GM12872 (cell line): Measurements from ENCODE around the gene CCDC54.

Experiments
- TF ChIP-seq, protein P1 (sequence below): IDR thresholded peaks from 3 replicates; pipeline ENCODE4 v1.5.1; 2011; ENCODE audit warnings: low read depth, mild to moderate bottlenecking, low read length, moderate library complexity; ENCODE audit not compliant: insufficient read depth

CCDC54 gene

GRCh38 chr3:107392549-107393165 is 15.4 kb downstream of the CCDC54 start:
- TF ChIP-seq, protein P1, sequence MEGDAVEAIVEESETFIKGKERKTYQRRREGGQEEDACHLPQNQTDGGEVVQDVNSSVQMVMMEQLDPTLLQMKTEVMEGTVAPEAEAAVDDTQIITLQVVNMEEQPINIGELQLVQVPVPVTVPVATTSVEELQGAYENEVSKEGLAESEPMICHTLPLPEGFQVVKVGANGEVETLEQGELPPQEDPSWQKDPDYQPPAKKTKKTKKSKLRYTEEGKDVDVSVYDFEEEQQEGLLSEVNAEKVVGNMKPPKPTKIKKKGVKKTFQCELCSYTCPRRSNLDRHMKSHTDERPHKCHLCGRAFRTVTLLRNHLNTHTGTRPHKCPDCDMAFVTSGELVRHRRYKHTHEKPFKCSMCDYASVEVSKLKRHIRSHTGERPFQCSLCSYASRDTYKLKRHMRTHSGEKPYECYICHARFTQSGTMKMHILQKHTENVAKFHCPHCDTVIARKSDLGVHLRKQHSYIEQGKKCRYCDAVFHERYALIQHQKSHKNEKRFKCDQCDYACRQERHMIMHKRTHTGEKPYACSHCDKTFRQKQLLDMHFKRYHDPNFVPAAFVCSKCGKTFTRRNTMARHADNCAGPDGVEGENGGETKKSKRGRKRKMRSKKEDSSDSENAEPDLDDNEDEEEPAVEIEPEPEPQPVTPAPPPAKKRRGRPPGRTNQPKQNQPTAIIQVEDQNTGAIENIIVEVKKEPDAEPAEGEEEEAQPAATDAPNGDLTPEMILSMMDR, result no peak

GRCh38 chr3:107394502-107394901 is 17.3 kb downstream of the CCDC54 start:
- TF ChIP-seq, protein P1, result no peak

- TF ChIP-seq, protein P1, result no peak
These were observed 17.8 kb downstream of the CCDC54 start for GRCh38 chr3:107395066-107395465.

GRCh38 chr3:107401301-107401700 is 24.1 kb downstream of the CCDC54 start:
- TF ChIP-seq, protein P1, result no peak

DNA sequence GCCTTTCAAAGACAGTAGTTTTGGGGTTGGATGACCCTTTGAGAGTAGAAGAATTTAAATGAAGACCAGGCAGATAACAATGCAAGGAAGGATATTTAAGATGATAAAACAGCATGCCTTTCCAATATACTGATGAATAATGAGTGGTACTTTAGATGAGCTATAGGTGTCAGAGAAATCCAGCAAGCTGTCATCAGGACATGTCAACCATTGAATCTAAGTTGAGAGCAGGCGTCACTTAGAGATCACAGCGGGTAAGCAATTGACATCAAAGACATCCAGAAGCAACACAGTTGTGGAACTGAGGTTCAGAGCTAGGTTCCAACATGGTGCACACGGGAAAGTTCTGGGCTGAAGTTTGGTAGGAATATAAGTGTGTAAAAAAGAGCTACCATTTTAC is 25.0 kb downstream of the CCDC54 start:
- TF ChIP-seq, protein P1, result no peak

GRCh38 chr3:107404727-107405469 is 27.7 kb downstream of the CCDC54 start:
- TF ChIP-seq, protein P1, result no peak

- TF ChIP-seq, protein P1, result no peak
These were observed 30.1 kb downstream of the CCDC54 start for GRCh38 chr3:107407355-107407754.
